NCI-H1092 treated with DMSO at 0.1 percent for 48 hours (cell line): ENCODE data around the gene HSD17B13.
"Not testable (repeated sequence)": the region's sequence is repeated elsewhere in the genome, so short reads cannot be mapped to it uniquely, and the experiment has no call there.

ENCODE experiments used
- DNase-seq: peaks from one replicate; lab custom pipeline; 2025; lab: John Stamatoyannopoulos, UW

Gene HSD17B13

GRCh38 chr4:87315000-87315399 is 7.7 kb downstream of the HSD17B13 start:
- not testable (repeated sequence) for DNase-seq

GRCh38 chr4:87313756-87314155 is 8.9 kb downstream of the HSD17B13 start:
- no peak for DNase-seq

GRCh38 chr4:87311684-87312083 is 11.0 kb downstream of the HSD17B13 start:
- no peak for DNase-seq

- DNase-seq: no peak
Observed at GRCh38 chr4:87310691-87311335, 11.9 kb downstream of the HSD17B13 start.

- no peak for DNase-seq
Observed at GRCh38 chr4:87309625-87310024, 13.1 kb downstream of the HSD17B13 start.

GRCh38 chr4:87306056-87306455 is 16.6 kb downstream of the HSD17B13 start:
- no peak for DNase-seq

- no peak for DNase-seq
Observed at GRCh38 chr4:87305562-87305961, 17.1 kb downstream of the HSD17B13 start.

GRCh38 chr4:87304745-87305432 is 17.8 kb downstream of the HSD17B13 start:
- no peak for DNase-seq

- no peak for DNase-seq
Observed at GRCh38 chr4:87299898-87300297, 22.8 kb downstream of the HSD17B13 start.

- DNase-seq: no peak
Observed at GRCh38 chr4:87298362-87298761, 24.3 kb downstream of the HSD17B13 start.

GRCh38 chr4:87294911-87295310 is 27.8 kb downstream of the HSD17B13 start:
- DNase-seq: not testable (repeated sequence)

- not testable (repeated sequence) for DNase-seq
Observed at GRCh38 chr4:87293889-87294288, 28.8 kb downstream of the HSD17B13 start.

- DNase-seq: no peak
Observed at GRCh38 chr4:87286970-87287369, 35.7 kb downstream of the HSD17B13 start.

GRCh38 chr4:87284268-87284667 is 38.4 kb downstream of the HSD17B13 start:
- not testable (repeated sequence) for DNase-seq

- DNase-seq: no peak
Observed at GRCh38 chr4:87283151-87283550, 39.5 kb downstream of the HSD17B13 start.

GRCh38 chr4:87281603-87282002 is 41.1 kb downstream of the HSD17B13 start:
- DNase-seq: no peak

- DNase-seq: no peak
Observed at GRCh38 chr4:87278335-87278794, 44.3 kb downstream of the HSD17B13 start.

- no peak for DNase-seq
Observed at GRCh38 chr4:87275311-87275710, 47.4 kb downstream of the HSD17B13 start.

- DNase-seq: no peak
Observed at GRCh38 chr4:87274803-87275202, 47.9 kb downstream of the HSD17B13 start.

- DNase-seq: no peak
Observed at GRCh38 chr4:87274327-87274726, 48.4 kb downstream of the HSD17B13 start.

- DNase-seq: no peak
Observed at GRCh38 chr4:87270825-87271224, 51.9 kb downstream of the HSD17B13 start.

- peak; percentile 46 for DNase-seq
Observed at GRCh38 chr4:87270144-87270543, 52.5 kb downstream of the HSD17B13 start.

- DNase-seq: no peak
Observed at GRCh38 chr4:87268411-87268810, 54.3 kb downstream of the HSD17B13 start.

GRCh38 chr4:87266986-87267385 is 55.7 kb downstream of the HSD17B13 start:
- DNase-seq: no peak
